CD14-positive monocyte (primary cell): Measurements from ENCODE around the gene SLC24A4. TPM values are rescaled to one million over a fixed set of nuclear protein-coding genes. Genes with fewer than 3 reads are reported as not detected.

ENCODE experiments used
- DNase-seq, 3 donors: peaks; one replicate each; pipeline ENCODE4 v3.0.0-alpha.2; 2011 to 2022
- H2AFZ ChIP-seq: 2 replicates; pipeline ENCODE4 v1.6.0; 2012; ENCODE audit warnings: mild to moderate bottlenecking, low read depth, low read length, inconsistent platforms; ENCODE audit not compliant: insufficient read depth, poor library complexity, severe bottlenecking
- H3K27ac ChIP-seq, 2 donors: 1 replicate in 1 of 2; 2 replicates in 1 of 2; pipeline ENCODE4 v1.5.1; 2012 to 2013; ENCODE audit warnings: low read length in 2 of 2, control low read depth in 1 of 2, inconsistent platforms in 1 of 2, low read depth in 1 of 2, mild to moderate bottlenecking in 1 of 2
- H3K27me3 ChIP-seq, 2 donors: one replicate each; pipeline versions ENCODE4 v1.6.0 to v1.6.1; 2011 to 2013; ENCODE audit warnings: low read length in 2 of 2; ENCODE audit not compliant: control insufficient read depth in 2 of 2, insufficient read depth in 2 of 2
- H3K36me3 ChIP-seq, 2 donors: replicated peaks in 1 of 2; 1 replicate in 1 of 2; 2 replicates in 1 of 2; pipeline versions ENCODE4 v1.5.1 to v1.6.1; 2012 to 2013; ENCODE audit warnings: low read length in 2 of 2, control low read depth in 1 of 2, inconsistent platforms in 1 of 2, mild to moderate bottlenecking in 1 of 2; ENCODE audit not compliant: insufficient read depth in 2 of 2, control insufficient read depth in 1 of 2
- H3K4me1 ChIP-seq, 2 donors: 1 replicate in 1 of 2; 2 replicates in 1 of 2; pipeline versions ENCODE4 v1.5.1 to v1.6.1; 2012 to 2013; ENCODE audit warnings: low read length in 2 of 2, control low read depth in 1 of 2, inconsistent platforms in 1 of 2, mild to moderate bottlenecking in 1 of 2, moderate library complexity in 1 of 2; ENCODE audit not compliant: insufficient read depth in 2 of 2, control insufficient read depth in 1 of 2
- H3K4me2 ChIP-seq: replicated peaks from 2 replicates; pipeline ENCODE3; 2012; ENCODE audit warnings: low read length, moderate library complexity, mild to moderate bottlenecking; ENCODE audit not compliant: poor library complexity, severe bottlenecking; ENCODE audit errors: extremely low read depth
- H3K4me3 ChIP-seq, 3 experiments: fragments of 200-600 bp in 1 of 3; sonication (generic) in 1 of 3; replicated peaks in 1 of 3; 1 replicate in 2 of 3; 2 replicates in 1 of 3; pipeline ENCODE4 v1.5.1; 2011 to 2013; ENCODE audit warnings: low read length in 3 of 3, mild to moderate bottlenecking in 3 of 3, control low read depth in 2 of 3, low read depth in 2 of 3, inconsistent platforms in 1 of 3, moderate library complexity in 1 of 3
- H3K79me2 ChIP-seq: 2 replicates; pipeline ENCODE4 v1.6.0; 2012; ENCODE audit warnings: mild to moderate bottlenecking, control low read depth, inconsistent platforms, low read length, moderate library complexity; ENCODE audit not compliant: insufficient read depth
- H3K9ac ChIP-seq: 2 replicates; pipeline ENCODE4 v1.6.0; 2017; ENCODE audit warnings: low read length, mild to moderate bottlenecking; ENCODE audit not compliant: insufficient read depth, poor library complexity, severe bottlenecking
- H3K9me3 ChIP-seq, 2 donors: replicated peaks in 1 of 2; 1 replicate in 1 of 2; 2 replicates in 1 of 2; pipeline versions ENCODE4 v1.5.1 to v1.6.1; 2012 to 2013; ENCODE audit warnings: low read length in 2 of 2, control low read depth in 1 of 2; ENCODE audit not compliant: control insufficient read depth in 1 of 2, insufficient read depth in 1 of 2
- H4K20me1 ChIP-seq: 2 replicates; pipeline ENCODE4 v1.6.0; 2012; ENCODE audit warnings: mild to moderate bottlenecking, low read length, control low read depth, moderate library complexity; ENCODE audit not compliant: insufficient read depth
- H3K27ac Mint-ChIP-seq, 7 donors: one replicate each; pipeline ENCODE4 v1.8.0; 2020; ENCODE audit warnings: mild to moderate bottlenecking in 7 of 7, mixed read lengths in 7 of 7, moderate library complexity in 6 of 7, inconsistent platforms in 2 of 7
- H3K27me3 Mint-ChIP-seq, 3 donors: one replicate each; pipeline ENCODE4 v1.8.0; 2021 to 2022; ENCODE audit warnings: low read depth in 3 of 3, mild to moderate bottlenecking in 3 of 3, mixed read lengths in 3 of 3, moderate library complexity in 3 of 3, inconsistent platforms in 1 of 3
- H3K36me3 Mint-ChIP-seq, 2 donors: one replicate each; pipeline ENCODE4 v1.8.0; 2020; ENCODE audit warnings: mixed read lengths in 2 of 2, inconsistent platforms in 1 of 2, mild to moderate bottlenecking in 1 of 2
- H3K4me1 Mint-ChIP-seq: one replicate; pipeline ENCODE4 v1.8.0; 2020; ENCODE audit warnings: mild to moderate bottlenecking, mixed read lengths
- H3K4me3 Mint-ChIP-seq, 2 donors: one replicate each; pipeline ENCODE4 v1.8.0; 2020; ENCODE audit warnings: mild to moderate bottlenecking in 2 of 2, mixed read lengths in 2 of 2, moderate library complexity in 1 of 2
- H3K9me3 Mint-ChIP-seq, 7 donors: one replicate each; pipeline ENCODE4 v1.8.0; 2020 to 2022; ENCODE audit warnings: mixed read lengths in 7 of 7, mild to moderate bottlenecking in 6 of 7, moderate library complexity in 6 of 7, inconsistent platforms in 2 of 7
- WGBS: methylation state at CpG from one replicate; pipeline ENCODE4 v1.1.5; 2013; ENCODE audit warnings: missing lambda C conversion rate; ENCODE audit not compliant: insufficient coverage; 5-methylcytosine and 5-hydroxymethylcytosine counted together
- intact Hi-C, 2 donors: fragments of 100-400 bp; cut with micrococcal nuclease; formaldehyde crosslinking; loops; one replicate each; pipeline versions ENCODE4 v1.15.0 to v1.15.1; 2023
- polyA plus RNA-seq, 3 donors: library from polyadenylated mRNA; depleted of rRNA in 1 of 3; unstranded in 2 of 3; stranded (reverse) in 1 of 3; fragments of 300-500 nt in 2 of 3; fragments of >200 nt in 1 of 3; fragmentation: Illumina TruSeq in 2 of 3; gene quantifications; 1 replicate in 2 of 3; 2 replicates in 1 of 3; pipeline ENCODE4 v1.2.3, GENCODE V29; 2012 to 2021
- TF ChIP-seq, protein P1 (sequence below): fragments of 200-600 bp; IDR thresholded peaks from one replicate; pipeline ENCODE4 v1.8.0; 2022; ENCODE audit warnings: antibody characterized with exemption, mild to moderate bottlenecking

Gene SLC24A4
- polyA plus RNA-seq, 3 donors = 20.0 to 41.9 (median 26.5) TPM

DNA sequence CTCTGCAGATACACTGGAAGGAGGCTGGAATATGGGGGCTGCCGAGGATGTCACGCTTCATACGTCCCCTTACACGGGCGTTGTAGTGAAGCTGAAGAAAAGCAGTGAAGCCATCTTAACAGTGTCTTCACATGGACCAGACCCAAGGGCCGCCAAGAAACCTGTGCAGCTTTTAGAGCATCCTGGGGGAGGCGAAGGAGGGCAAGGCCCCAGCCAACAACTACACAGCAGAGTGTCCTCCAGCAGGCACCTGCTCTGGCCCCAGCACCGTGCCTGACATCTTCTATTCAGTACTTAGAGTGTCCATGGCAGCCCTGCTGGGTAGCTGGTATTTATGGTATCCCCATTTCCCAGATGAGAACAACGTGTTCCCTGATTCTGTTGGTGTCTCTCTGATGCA, 141.8 kb downstream of the SLC24A4 start:
- no peak for DNase-seq
- Histone ChIP-seq H3K4me1 (peaks cover 69 to 74% of the 10 kb centered on the region in 2 donors), H3K27ac (peak overlapping the region; percentile 78 to 90), H3K4me3 (no peak overlapping the region), H3K4me2 (no peak overlapping the region), H3K9ac (no peak overlapping the region), H3K9me3 (no peaks in the 10 kb centered on the region), H3K27me3 (no peaks in the 10 kb centered on the region), H3K36me3 (peaks cover 2 to 38% of the 10 kb centered on the region in 2 donors), H2AFZ (no peak overlapping the region), H4K20me1 (peaks cover 28% of the 10 kb centered on the region), H3K79me2 (peaks cover 94% of the 10 kb centered on the region)
- intact Hi-C loops = loop anchor here (5.0 to 10.0 kb wide), 3 partner anchors 50 to 188 kb away; partner anchors contain the start of gene RIN3 (in 1 of the 2)
- no peaks in the 10 kb centered on the region for H3K27me3 Mint-ChIP-seq
- TF ChIP-seq, protein P1, sequence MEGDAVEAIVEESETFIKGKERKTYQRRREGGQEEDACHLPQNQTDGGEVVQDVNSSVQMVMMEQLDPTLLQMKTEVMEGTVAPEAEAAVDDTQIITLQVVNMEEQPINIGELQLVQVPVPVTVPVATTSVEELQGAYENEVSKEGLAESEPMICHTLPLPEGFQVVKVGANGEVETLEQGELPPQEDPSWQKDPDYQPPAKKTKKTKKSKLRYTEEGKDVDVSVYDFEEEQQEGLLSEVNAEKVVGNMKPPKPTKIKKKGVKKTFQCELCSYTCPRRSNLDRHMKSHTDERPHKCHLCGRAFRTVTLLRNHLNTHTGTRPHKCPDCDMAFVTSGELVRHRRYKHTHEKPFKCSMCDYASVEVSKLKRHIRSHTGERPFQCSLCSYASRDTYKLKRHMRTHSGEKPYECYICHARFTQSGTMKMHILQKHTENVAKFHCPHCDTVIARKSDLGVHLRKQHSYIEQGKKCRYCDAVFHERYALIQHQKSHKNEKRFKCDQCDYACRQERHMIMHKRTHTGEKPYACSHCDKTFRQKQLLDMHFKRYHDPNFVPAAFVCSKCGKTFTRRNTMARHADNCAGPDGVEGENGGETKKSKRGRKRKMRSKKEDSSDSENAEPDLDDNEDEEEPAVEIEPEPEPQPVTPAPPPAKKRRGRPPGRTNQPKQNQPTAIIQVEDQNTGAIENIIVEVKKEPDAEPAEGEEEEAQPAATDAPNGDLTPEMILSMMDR = no peak
- H3K36me3 Mint-ChIP-seq = peaks cover 44 to 76% of the 10 kb centered on the region in 2 donors
- peaks cover 65% of the 10 kb centered on the region for H3K4me1 Mint-ChIP-seq
- WGBS = 97% methylated on average over 8 of the region's 9 CpGs
- peaks cover 0 to 12% (median 0%) of the 10 kb centered on the region in 7 donors for H3K9me3 Mint-ChIP-seq
- no peak overlapping the region for H3K4me3 Mint-ChIP-seq
- peak overlapping the region; percentile 78 to 94 (median 92) for H3K27ac Mint-ChIP-seq

DNA sequence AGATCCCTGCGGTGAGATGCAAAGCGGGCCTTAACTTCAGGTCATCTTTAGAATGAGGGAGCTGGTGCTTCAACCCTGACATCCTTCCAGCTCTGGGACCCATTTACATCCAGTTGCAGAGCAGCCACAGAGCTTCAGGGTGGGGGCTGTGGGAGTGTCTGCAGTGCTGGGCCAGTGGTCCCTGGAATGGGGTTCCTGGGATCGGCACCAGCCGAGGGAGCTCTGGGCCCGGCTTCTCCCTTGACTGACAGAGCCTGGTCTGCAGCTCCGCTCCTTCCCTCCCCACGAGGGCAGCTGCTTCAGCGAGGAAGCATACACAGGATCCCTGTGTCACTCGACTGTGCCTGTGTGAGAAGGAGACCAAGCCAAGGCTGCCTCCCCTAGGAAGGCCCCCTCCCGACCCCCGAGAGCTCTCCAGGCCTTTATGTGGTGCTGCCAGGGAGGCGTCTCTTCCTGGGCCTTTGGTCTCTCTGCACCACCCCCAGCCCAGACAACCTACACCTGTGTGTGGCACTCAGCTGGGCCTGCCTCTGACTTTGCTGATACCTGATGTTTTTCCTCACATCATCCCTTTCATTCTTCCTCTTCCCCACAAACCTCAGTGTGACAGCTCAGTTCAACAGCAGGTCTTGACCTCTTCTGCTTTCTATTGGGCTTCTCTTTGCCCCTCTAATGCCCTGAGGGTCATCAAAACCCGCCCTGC, 142.5 kb downstream of the SLC24A4 start:
- Histone ChIP-seq H3K36me3 (peaks cover 2 to 38% of the 10 kb centered on the region in 2 donors), H4K20me1 (peaks cover 28% of the 10 kb centered on the region), H3K4me2 (peak overlapping the region; percentile 17), H3K27me3 (no peaks in the 10 kb centered on the region), H3K9me3 (no peaks in the 10 kb centered on the region), H3K4me3 (no peak overlapping the region), H3K9ac (peak overlapping the region; percentile 16), H3K4me1 (peaks cover 67 to 74% of the 10 kb centered on the region in 2 donors), H2AFZ (no peak overlapping the region), H3K79me2 (peaks cover 100% of the 10 kb centered on the region), H3K27ac (peak overlapping the region; percentile 78 to 90)
- Mint-ChIP-seq H3K4me1 (peaks cover 65% of the 10 kb centered on the region), H3K9me3 (peaks cover 0 to 12% (median 0%) of the 10 kb centered on the region in 7 donors), H3K27ac (peak overlapping the region; percentile 85 to 94 (median 92)), H3K27me3 (no peaks in the 10 kb centered on the region), H3K36me3 (peaks cover 52 to 84% of the 10 kb centered on the region in 2 donors), H3K4me3 (peak overlapping the region; percentile 0 to 25)
- TF ChIP-seq, protein P1 = no peak
- WGBS = 95% methylated on average over 8 of the region's 13 CpGs
- intact Hi-C loops = loop anchor here in 1 of 2 donors (10.0 kb wide), 1 partner anchor 49 kb away; the partner anchor contains the start of gene RIN3
- DNase-seq = peak in 1 of 3 donors; percentile 38
